Activated T-helper 2 cell treated with anti-CD3 and anti-CD28 coated beads, Interferon-gamma antibody, Interleukin-2, Interleukin-4, amounts not matched to agents 10 μg/mL and 5 μg/mL and 100 μg/mL, durations not matched to agents 14 hours and 24 hours and 36 hours (primary cell): ENCODE data around the gene MTLN. TPM values are rescaled to one million over a fixed set of nuclear protein-coding genes. Genes with fewer than 3 reads are reported as not detected.
A peak's percentile ranks its signal among the peaks of the same experiment; 100 is the strongest.
"Not testable (repeated sequence)": the region's sequence is repeated elsewhere in the genome, so short reads cannot be mapped to it uniquely, and the experiment has no call there.

ENCODE experiments used
- DNase-seq: peaks from one replicate; pipeline ENCODE4 v3.0.0; 2021; ENCODE audit warnings: low spot score
- H3K27ac Mint-ChIP-seq: one replicate; pipeline ENCODE4 v1.8.0; 2021; ENCODE audit warnings: mixed read lengths
- H3K27me3 Mint-ChIP-seq: one replicate; pipeline ENCODE4 v1.8.0; 2021; ENCODE audit warnings: low read depth, mixed read lengths
- H3K36me3 Mint-ChIP-seq: one replicate; pipeline ENCODE4 v1.8.0; 2021; ENCODE audit warnings: low read depth, mixed read lengths
- H3K4me1 Mint-ChIP-seq: one replicate; pipeline ENCODE4 v1.8.0; 2021; ENCODE audit warnings: low read depth, mixed read lengths
- H3K4me3 Mint-ChIP-seq: one replicate; pipeline ENCODE4 v1.8.0; 2021; ENCODE audit warnings: low read depth, mild to moderate bottlenecking, moderate library complexity, mixed read lengths
- H3K9me3 Mint-ChIP-seq: one replicate; pipeline ENCODE4 v1.8.0; 2021; ENCODE audit warnings: mixed read lengths
- intact Hi-C: fragments of 100-400 bp; cut with micrococcal nuclease; formaldehyde crosslinking; loops from one replicate; pipeline ENCODE4 v1.15.1; 2023
- total RNA-seq: library from RNA; stranded (reverse); gene quantifications from 2 replicates; pipeline ENCODE4 v1.2.3, GENCODE V29; 2022

MTLN gene
- total RNA-seq, result 59.8 and 72.8 TPM in 2 replicates

GRCh38 chr2:110211938-110212858 lies at the start of gene MTLN:
MTLN (minus strand) TSS chr2:110212547; CDS start chr2:110212525, 22 bp downstream.
- peak; percentile 72 for DNase-seq
- peak within 1 kb of the TSS; percentile 88 for H3K27ac Mint-ChIP-seq
- peaks cover 30% of the 10 kb centered on the region for H3K36me3 Mint-ChIP-seq
- H3K4me3 Mint-ChIP-seq, result peak within 1 kb of the TSS; percentile 93
- H3K27me3 Mint-ChIP-seq, result peaks cover 22% of the 10 kb centered on the region
- peaks cover 12% of the 10 kb centered on the region for H3K9me3 Mint-ChIP-seq
- peaks cover 7% of the 10 kb centered on the region for H3K4me1 Mint-ChIP-seq
- intact Hi-C loops, result loop anchor here (1.0 kb wide), 1 partner anchor 8 kb away; no protein-coding TSS in a partner anchor

GRCh38 chr2:110261910-110262309 lies 49.6 kb upstream of the MTLN start:
- H3K4me3 Mint-ChIP-seq, H3K9me3 Mint-ChIP-seq, intact Hi-C loops, H3K36me3 Mint-ChIP-seq, H3K27me3 Mint-ChIP-seq, H3K4me1 Mint-ChIP-seq, H3K27ac Mint-ChIP-seq, DNase-seq: not testable (repeated sequence)

DNA sequence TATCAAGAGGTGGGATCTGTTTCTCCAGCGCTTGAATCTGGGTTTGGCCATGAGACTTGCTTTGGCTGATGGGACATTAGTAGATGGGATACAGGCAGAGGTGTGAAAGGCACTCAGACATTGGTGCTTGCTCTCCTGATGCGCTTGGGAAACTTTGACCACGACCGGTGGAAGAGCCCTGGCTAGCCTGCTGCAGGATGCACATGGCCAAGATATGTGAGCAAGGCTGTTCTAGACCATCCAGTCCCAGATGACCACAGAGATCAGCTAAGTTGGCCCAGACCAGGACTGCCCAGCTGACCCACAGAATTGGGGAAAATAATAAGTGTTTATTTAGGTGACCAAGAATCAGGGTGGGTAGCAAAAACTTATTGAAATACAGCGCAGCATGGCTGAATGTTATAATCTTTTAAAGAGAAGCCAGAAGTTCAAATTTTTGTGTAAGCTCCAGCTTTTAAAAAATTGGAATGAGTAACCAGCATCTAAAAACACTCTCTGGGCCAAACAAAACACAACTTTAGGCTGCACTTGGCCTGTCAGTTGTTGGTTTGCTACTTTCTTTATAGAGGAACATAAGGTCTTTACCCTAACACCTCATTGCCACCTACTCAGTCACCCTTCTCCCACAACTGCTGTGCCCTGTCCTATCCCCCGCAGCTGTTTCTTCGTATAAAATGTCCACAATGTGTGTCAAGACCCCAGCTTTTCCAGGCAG lies 35.9 kb upstream of the MTLN start:
- DNase-seq, H3K27me3 Mint-ChIP-seq, intact Hi-C loops, H3K9me3 Mint-ChIP-seq, H3K27ac Mint-ChIP-seq, H3K4me1 Mint-ChIP-seq, H3K4me3 Mint-ChIP-seq, H3K36me3 Mint-ChIP-seq: not testable (repeated sequence)

- H3K27me3 Mint-ChIP-seq, intact Hi-C loops, DNase-seq, H3K4me3 Mint-ChIP-seq, H3K4me1 Mint-ChIP-seq, H3K27ac Mint-ChIP-seq, H3K9me3 Mint-ChIP-seq, H3K36me3 Mint-ChIP-seq: not testable (repeated sequence)
Observed at GRCh38 chr2:110245488-110246435, 33.4 kb upstream of the MTLN start.

DNA sequence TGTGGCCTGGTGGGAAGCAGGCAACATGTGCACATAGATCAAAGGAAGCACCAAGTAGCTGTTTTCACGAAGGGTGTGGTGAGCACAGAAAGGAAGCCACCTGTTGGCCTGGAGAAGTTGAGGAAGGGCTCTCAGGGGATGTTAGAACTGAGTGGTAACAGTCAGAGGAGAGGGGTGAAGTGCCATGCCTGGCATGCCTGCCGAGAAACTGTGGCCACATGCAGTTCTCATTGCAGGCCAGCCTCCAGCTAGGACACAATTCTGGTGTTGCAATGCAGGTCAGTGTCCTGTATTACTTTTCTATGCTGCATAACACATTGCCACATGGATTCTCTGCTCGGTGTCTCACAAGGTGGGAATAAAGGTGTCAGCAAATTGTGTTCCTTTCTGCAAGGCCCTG lies 30.9 kb upstream of the MTLN start:
- not testable (repeated sequence) for H3K4me3 Mint-ChIP-seq

GRCh38 chr2:110234514-110234913 lies 22.2 kb upstream of the MTLN start:
- H3K9me3 Mint-ChIP-seq, intact Hi-C loops, H3K27me3 Mint-ChIP-seq, H3K36me3 Mint-ChIP-seq, H3K4me1 Mint-ChIP-seq, H3K27ac Mint-ChIP-seq, DNase-seq, H3K4me3 Mint-ChIP-seq: not testable (repeated sequence)

More for the DNA sequence above, 30.9 kb upstream of the MTLN start:
- intact Hi-C loops, DNase-seq, H3K27me3 Mint-ChIP-seq, H3K4me1 Mint-ChIP-seq, H3K36me3 Mint-ChIP-seq, H3K27ac Mint-ChIP-seq, H3K9me3 Mint-ChIP-seq: not testable (repeated sequence)

GRCh38 chr2:110229886-110230285 lies 17.5 kb upstream of the MTLN start:
- H3K4me3 Mint-ChIP-seq, H3K36me3 Mint-ChIP-seq, H3K9me3 Mint-ChIP-seq, H3K4me1 Mint-ChIP-seq, DNase-seq, intact Hi-C loops, H3K27ac Mint-ChIP-seq: not testable (repeated sequence)
- H3K27me3 Mint-ChIP-seq, result peaks cover 24% of the 10 kb centered on the region

DNA sequence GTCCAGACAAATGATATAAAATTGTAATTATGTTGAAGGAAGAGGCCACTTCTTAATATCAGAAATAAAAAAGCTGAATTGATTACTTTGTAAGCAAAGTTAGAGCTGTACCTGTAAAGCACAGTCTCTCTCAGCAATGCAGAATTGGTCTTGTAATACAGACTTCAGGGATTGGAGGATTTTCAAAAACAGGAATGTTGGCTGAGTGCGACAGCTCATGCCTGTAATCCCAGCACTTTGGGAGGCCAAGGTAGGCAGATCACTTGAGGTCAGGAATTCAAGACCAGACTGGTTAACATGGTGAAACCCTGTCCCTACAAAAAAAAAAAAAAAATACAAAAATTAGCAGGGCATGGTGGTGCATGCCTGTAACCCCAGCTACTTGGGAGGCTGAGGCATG lies 10.3 kb upstream of the MTLN start:
- intact Hi-C loops, H3K36me3 Mint-ChIP-seq, H3K9me3 Mint-ChIP-seq, H3K27ac Mint-ChIP-seq, H3K4me1 Mint-ChIP-seq, DNase-seq, H3K4me3 Mint-ChIP-seq: not testable (repeated sequence)
- peaks cover 60% of the 10 kb centered on the region for H3K27me3 Mint-ChIP-seq

DNA sequence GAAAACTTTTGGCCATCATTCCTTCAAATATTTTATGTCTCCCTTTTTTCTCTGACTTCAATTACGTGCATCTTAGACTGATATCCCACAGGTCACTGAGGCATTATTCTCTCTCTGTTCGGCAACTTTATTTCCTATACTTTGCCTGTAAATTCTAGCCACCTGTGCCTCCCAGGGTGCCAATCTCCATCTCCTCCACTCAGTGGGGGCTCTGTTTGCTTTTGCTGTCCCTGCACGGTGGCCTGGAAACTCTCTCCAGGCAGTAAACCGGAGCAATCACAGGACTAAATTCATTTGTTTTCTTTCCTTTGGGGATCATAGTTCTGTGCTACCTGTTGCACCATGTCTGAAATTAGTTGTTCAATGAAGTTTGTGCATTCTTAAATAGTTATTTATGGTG lies 9.6 kb upstream of the MTLN start:
- Mint-ChIP-seq H3K4me3 (no peak overlapping the region), H3K4me1 (no peaks in the 10 kb centered on the region), H3K9me3 (no peaks in the 10 kb centered on the region), H3K27ac (no peak overlapping the region), H3K27me3 (peaks cover 57% of the 10 kb centered on the region), H3K36me3 (no peaks in the 10 kb centered on the region)
- DNase-seq, result no peak
- intact Hi-C loops, result no loop called here

DNA sequence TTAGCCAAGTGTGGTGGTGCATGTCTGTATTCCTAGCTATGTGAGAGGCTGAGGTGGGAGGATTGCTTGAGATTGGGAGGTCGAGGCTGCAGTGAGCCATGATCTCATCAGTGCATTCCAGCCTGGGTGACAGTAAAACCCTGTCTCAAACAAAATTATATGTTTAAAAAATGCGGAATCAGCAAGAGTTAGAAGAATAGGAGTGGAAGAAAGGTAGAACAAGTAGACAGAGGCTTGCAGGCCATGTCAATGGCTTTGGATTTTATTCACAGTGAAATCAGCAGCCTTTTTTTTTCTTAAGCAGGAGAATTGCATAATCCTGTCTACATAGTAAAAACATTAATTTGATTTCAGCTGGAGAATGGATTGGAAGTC lies 7.8 kb upstream of the MTLN start:
- Mint-ChIP-seq H3K27ac (no peak overlapping the region), H3K4me1 (no peaks in the 10 kb centered on the region), H3K9me3 (no peaks in the 10 kb centered on the region), H3K4me3 (no peak overlapping the region), H3K27me3 (peaks cover 64% of the 10 kb centered on the region), H3K36me3 (no peaks in the 10 kb centered on the region)
- no peak for DNase-seq
- intact Hi-C loops, result no loop called here

DNA sequence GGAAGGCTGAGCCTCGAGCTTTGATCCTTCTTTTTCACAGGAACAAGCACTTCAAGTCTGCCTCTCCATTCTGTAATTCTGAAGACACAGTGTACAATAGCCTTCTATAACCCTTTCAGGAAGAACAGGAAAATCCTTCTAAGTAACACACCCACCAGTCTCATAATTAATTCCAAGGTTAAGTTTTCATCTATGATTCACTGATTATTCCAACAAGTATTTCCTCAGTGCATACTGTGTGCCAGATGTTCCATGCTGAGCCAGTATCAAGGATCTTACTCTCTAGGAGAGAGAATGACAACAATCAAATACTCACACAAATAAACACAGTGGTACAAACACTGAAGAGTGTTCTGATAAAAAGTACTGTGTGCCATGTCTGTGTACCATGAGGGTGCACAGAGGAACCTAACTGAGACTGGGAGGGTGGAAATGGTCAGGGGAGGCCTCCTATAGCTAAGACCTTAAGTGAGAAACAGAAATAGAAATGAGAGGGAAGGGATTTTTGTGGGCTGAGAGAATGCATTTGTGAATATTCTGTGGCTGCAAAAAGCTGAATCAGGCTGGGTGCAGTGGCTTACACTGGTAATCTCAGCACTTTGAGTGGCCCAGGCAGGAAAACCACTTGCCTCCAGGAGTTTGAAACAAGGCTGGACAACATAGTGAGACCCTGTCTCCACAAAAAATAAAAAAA lies 7.3 kb upstream of the MTLN start:
- Mint-ChIP-seq H3K9me3 (no peaks in the 10 kb centered on the region), H3K4me1 (no peaks in the 10 kb centered on the region), H3K27me3 (peaks cover 67% of the 10 kb centered on the region), H3K27ac (no peak overlapping the region), H3K36me3 (no peaks in the 10 kb centered on the region), H3K4me3 (no peak overlapping the region)
- intact Hi-C loops, result no loop called here
- DNase-seq, result no peak

GRCh38 chr2:110218889-110219288 lies 6.5 kb upstream of the MTLN start:
- H3K36me3 Mint-ChIP-seq, H3K4me3 Mint-ChIP-seq, H3K27ac Mint-ChIP-seq, H3K9me3 Mint-ChIP-seq, intact Hi-C loops, DNase-seq, H3K4me1 Mint-ChIP-seq: not testable (repeated sequence)
- peaks cover 62% of the 10 kb centered on the region for H3K27me3 Mint-ChIP-seq
